NCI-H2227 (cell line): Measurements from ENCODE around the gene BCAR3.
"Not testable (repeated sequence)": the region's sequence is repeated elsewhere in the genome, so short reads cannot be mapped to it uniquely, and the experiment has no call there.

ENCODE experiments used
- DNase-seq: peaks from one replicate; lab custom pipeline; 2025; ENCODE audit not compliant: unreplicated experiment; lab: John Stamatoyannopoulos, UW

The BCAR3 gene

GRCh38 chr1:93600663-93601062 is 81.0 kb downstream of the BCAR3 start:
- DNase-seq = no peak

GRCh38 chr1:93599479-93599878 is 82.2 kb downstream of the BCAR3 start:
- no peak for DNase-seq

GRCh38 chr1:93598861-93599439 is 82.7 kb downstream of the BCAR3 start:
- DNase-seq = no peak

- DNase-seq = no peak
Measured at GRCh38 chr1:93598396-93598795, 83.2 kb downstream of the BCAR3 start.

GRCh38 chr1:93597709-93598108 is 83.9 kb downstream of the BCAR3 start:
- no peak for DNase-seq

GRCh38 chr1:93596329-93597089 is 85.1 kb downstream of the BCAR3 start:
- DNase-seq = no peak

GRCh38 chr1:93595743-93596142 is 85.9 kb downstream of the BCAR3 start:
- DNase-seq = no peak

GRCh38 chr1:93595266-93595665 is 86.4 kb downstream of the BCAR3 start:
- DNase-seq = no peak

- DNase-seq = no peak
Measured at GRCh38 chr1:93594603-93594880, 87.1 kb downstream of the BCAR3 start.

GRCh38 chr1:93593854-93594602 is 87.6 kb downstream of the BCAR3 start:
- no peak for DNase-seq

- no peak for DNase-seq
Measured at GRCh38 chr1:93592551-93592949, 89.1 kb downstream of the BCAR3 start.

GRCh38 chr1:93591676-93592550 is 89.7 kb downstream of the BCAR3 start:
- DNase-seq = peak; percentile 93

GRCh38 chr1:93591291-93591675 is 90.4 kb downstream of the BCAR3 start:
- DNase-seq = not testable (repeated sequence)

- no peak for DNase-seq
Measured at GRCh38 chr1:93588955-93589354, 92.7 kb downstream of the BCAR3 start.

- no peak for DNase-seq
Measured at GRCh38 chr1:93588206-93588605, 93.4 kb downstream of the BCAR3 start.

- DNase-seq = no peak
Measured at GRCh38 chr1:93587354-93587753, 94.3 kb downstream of the BCAR3 start.

GRCh38 chr1:93585059-93585966 is 96.3 kb downstream of the BCAR3 start:
- no peak for DNase-seq

GRCh38 chr1:93584261-93585003 is 97.2 kb downstream of the BCAR3 start:
- no peak for DNase-seq

- no peak for DNase-seq
Measured at GRCh38 chr1:93581917-93582850, 99.5 kb downstream of the BCAR3 start.
